HepG2 (cell line): Measurements from ENCODE around the gene PDLIM4. TPM values are rescaled to one million over a fixed set of nuclear protein-coding genes. Genes with fewer than 3 reads are reported as not detected.

Experiments used
- CBX1 ChIP-seq: IDR thresholded peaks from one replicate; pipeline ENCODE4 v1.6.1; 2016; ENCODE audit warnings: antibody characterized with exemption, low read depth
- EED ChIP-seq: sonication (generic); formaldehyde crosslinking; IDR thresholded peaks from 2 replicates; pipeline ENCODE4 v1.5.0; 2020; ENCODE audit warnings: mild to moderate bottlenecking, missing genetic modification reagents
- HDAC6 ChIP-seq: fragments of 200-600 bp; sonication (generic); IDR thresholded peaks from 2 replicates; pipeline ENCODE4 v1.7.0; 2017; ENCODE audit warnings: mild to moderate bottlenecking, antibody characterized with exemption, low read length, low read depth
- ISX ChIP-seq: sonication (generic); formaldehyde crosslinking; conservative IDR thresholded peaks from 2 replicates; pipeline ENCODE4 v1.5.0; 2020; ENCODE audit warnings: missing genetic modification reagents
- JDP2 ChIP-seq: sonication (generic); formaldehyde crosslinking; IDR thresholded peaks from 2 replicates; pipeline ENCODE4 v1.8.1; 2022; ENCODE audit warnings: missing genetic modification reagents, borderline replicate concordance
- MAFF ChIP-seq: IDR thresholded peaks from 2 replicates; pipeline ENCODE4 v1.6.1; 2011; ENCODE audit warnings: low read depth, low read length, improper control_type of control experiment
- MTA1 ChIP-seq: sonication (generic); formaldehyde crosslinking; IDR thresholded peaks from 2 replicates; pipeline ENCODE4 v1.4.0; 2020; ENCODE audit warnings: missing genetic modification reagents, mild to moderate bottlenecking, borderline replicate concordance
- RORA ChIP-seq: sonication (generic); formaldehyde crosslinking; IDR thresholded peaks from 2 replicates; pipeline ENCODE4 v1.5.0; 2020; ENCODE audit warnings: mild to moderate bottlenecking, missing genetic modification reagents, moderate library complexity
- SAFB2 ChIP-seq: sonication (generic); formaldehyde crosslinking; IDR thresholded peaks from 2 replicates; pipeline ENCODE4 v1.5.1; 2020; ENCODE audit warnings: missing genetic modification reagents, low read depth, mild to moderate bottlenecking, borderline replicate concordance
- SOX5 ChIP-seq: IDR thresholded peaks from 2 replicates; pipeline ENCODE4 v1.6.1; 2016; ENCODE audit warnings: borderline replicate concordance
- SP1 ChIP-seq, 2 experiments: fragments of 450-650 bp in 1 of 2; sonication (generic) in 1 of 2; formaldehyde crosslinking in 1 of 2; IDR thresholded peaks; 2 replicates each; pipeline versions ENCODE4 v1.4.0 to v1.6.1; 2016 to 2020; ENCODE audit warnings: missing genetic modification reagents in 1 of 2
- TCF7L2 ChIP-seq: IDR thresholded peaks from 2 replicates; pipeline ENCODE4 v1.6.1; 2011; ENCODE audit warnings: mild to moderate bottlenecking, low read depth, low read length, moderate library complexity
- TSC22D2 ChIP-seq: sonication (generic); formaldehyde crosslinking; IDR thresholded peaks from 2 replicates; pipeline ENCODE4 v1.5.1; 2020; ENCODE audit warnings: missing genetic modification reagents, mild to moderate bottlenecking, borderline replicate concordance
- ZC3H4 ChIP-seq: sonication (generic); formaldehyde crosslinking; IDR thresholded peaks from 2 replicates; pipeline ENCODE4 v1.4.0; 2020; ENCODE audit warnings: missing genetic modification reagents, borderline replicate concordance
- ZFP41 ChIP-seq: sonication (generic); formaldehyde crosslinking; IDR thresholded peaks from 2 replicates; pipeline ENCODE4 v1.4.0; 2020; ENCODE audit warnings: mild to moderate bottlenecking, missing genetic modification reagents, borderline replicate concordance
- ZNF264 ChIP-seq: sonication (generic); formaldehyde crosslinking; IDR thresholded peaks from 2 replicates; pipeline ENCODE4 v1.4.0; 2020; ENCODE audit warnings: missing genetic modification reagents
- ZNF329 ChIP-seq: sonication (generic); formaldehyde crosslinking; IDR thresholded peaks from 2 replicates; pipeline ENCODE4 v1.9.0; 2021; ENCODE audit warnings: low read depth, mild to moderate bottlenecking, missing genetic modification reagents
- ZNF441 ChIP-seq: sonication (generic); formaldehyde crosslinking; IDR thresholded peaks from 2 replicates; pipeline ENCODE4 v1.7.0; 2021; ENCODE audit warnings: missing genetic modification reagents, borderline replicate concordance
- ZNF619 ChIP-seq: sonication (generic); formaldehyde crosslinking; IDR thresholded peaks from 2 replicates; pipeline ENCODE4 v1.4.0; 2020; ENCODE audit warnings: mild to moderate bottlenecking, missing genetic modification reagents
- ZNF724P ChIP-seq: sonication (generic); formaldehyde crosslinking; IDR thresholded peaks from 2 replicates; pipeline ENCODE4 v1.8.0; 2022; ENCODE audit warnings: missing genetic modification reagents, borderline replicate concordance
- ZNF850 ChIP-seq: sonication (generic); formaldehyde crosslinking; conservative IDR thresholded peaks from 2 replicates; pipeline ENCODE4 v1.9.0; 2021; ENCODE audit warnings: mild to moderate bottlenecking, missing genetic modification reagents
- polyA plus RNA-seq, 8 experiments: library from polyadenylated mRNA; depleted of rRNA in 3 of 8; stranded (reverse) in 7 of 8; unstranded in 1 of 8; fragments of >200 nt; fragmentation: Illumina TruSeq in 4 of 8; extraction: Trizol in 4 of 8; gene quantifications; 2 replicates each; pipeline versions ENCODE4 v1.2.1 to v1.2.3, GENCODE V29; 2011 to 2016; ENCODE audit warnings: low read depth in 4 of 8, missing spikeins in 1 of 8, mixed read lengths in 1 of 8; ENCODE audit not compliant: insufficient read depth in 1 of 8
- total RNA-seq, 5 experiments: library from RNA; depleted of rRNA; stranded (reverse); fragments of >200 nt; fragmentation: Illumina TruSeq; extraction: Trizol; gene quantifications; 2 replicates each; pipeline ENCODE4 v1.2.3, GENCODE V29; 2016; ENCODE audit warnings: low read depth in 1 of 5
- TF ChIP-seq, protein P1 (sequence below): sonication (generic); formaldehyde crosslinking; IDR thresholded peaks from 2 replicates; pipeline ENCODE4 v1.8.0; 2022; ENCODE audit warnings: missing genetic modification reagents, low read depth, mild to moderate bottlenecking, borderline replicate concordance
- TF ChIP-seq, protein P2 (sequence below): IDR thresholded peaks from 2 replicates; pipeline ENCODE4 v1.6.1; 2018; ENCODE audit warnings: missing genetic modification reagents
- TF ChIP-seq, protein P3 (sequence below): sonication (generic); formaldehyde crosslinking; IDR thresholded peaks from 2 replicates; pipeline ENCODE4 v1.8.1; 2023; ENCODE audit warnings: mild to moderate bottlenecking, moderate library complexity, missing genetic modification reagents
- TF ChIP-seq, protein P4 (sequence below): IDR thresholded peaks from 2 replicates; pipeline ENCODE4 v1.6.1; 2016; ENCODE audit warnings: missing biosample characterization, missing genetic modification reagents, low read depth

The PDLIM4 gene
- total and polyA plus RNA-seq, 2 of the 13 experiments (the other 11 are each of a cell fraction or from before 2014, with no cell fraction given) = 1.1 to 2.3 TPM

DNA sequence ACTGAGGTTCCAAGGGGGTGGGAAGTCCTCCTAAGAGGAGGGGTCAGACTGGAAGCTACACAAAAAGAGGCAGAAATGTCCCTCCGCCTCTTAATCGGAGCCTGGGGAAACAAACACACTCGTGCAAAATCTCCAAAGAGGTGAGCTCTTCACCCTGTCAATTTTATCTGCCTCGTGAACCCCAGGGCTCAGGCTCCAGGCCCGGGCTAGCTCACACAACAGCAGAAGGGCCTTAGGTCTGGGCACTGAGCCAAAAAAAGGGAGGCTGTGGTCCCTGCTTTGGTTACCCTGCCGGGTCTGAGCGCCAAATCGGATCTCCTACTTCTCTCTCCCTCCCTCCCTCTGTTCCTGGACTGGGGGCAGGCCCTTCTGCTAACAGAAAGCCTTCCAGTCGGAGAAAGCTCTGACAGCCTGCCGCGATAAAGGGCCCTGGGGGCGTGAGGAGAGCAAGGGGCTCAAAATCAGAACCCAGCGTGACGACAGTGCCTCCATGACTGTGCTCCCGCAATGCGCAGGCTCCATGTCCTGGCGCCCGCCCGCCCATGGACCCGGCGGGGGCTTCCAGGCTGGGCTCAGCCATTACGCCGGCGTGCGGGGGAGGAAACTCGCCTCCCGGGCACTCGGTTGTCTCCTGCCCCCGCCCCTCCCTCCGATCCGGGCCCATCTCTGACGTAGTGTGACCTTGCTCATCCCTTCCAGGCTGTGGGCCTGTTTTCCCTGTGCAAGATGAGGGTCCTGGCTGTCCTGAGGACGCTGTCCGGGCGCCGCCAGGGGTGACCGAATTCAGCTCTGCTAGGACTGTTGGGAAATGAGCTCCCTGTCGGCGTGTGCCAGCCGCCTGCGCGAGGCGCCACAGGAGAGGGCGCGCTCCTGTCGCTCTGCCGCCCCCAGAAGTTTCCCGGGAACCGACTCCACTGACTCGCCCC is 35.8 kb downstream of the PDLIM4 start (continued):
- no peak for TF ChIP-seq TCF7L2
- 0 out of 2 replicates have a peak, but pooled peaks have one; percentile 88 for TF ChIP-seq ZNF850 (CRISPR knock-in tag)
- TF ChIP-seq, protein P1, sequence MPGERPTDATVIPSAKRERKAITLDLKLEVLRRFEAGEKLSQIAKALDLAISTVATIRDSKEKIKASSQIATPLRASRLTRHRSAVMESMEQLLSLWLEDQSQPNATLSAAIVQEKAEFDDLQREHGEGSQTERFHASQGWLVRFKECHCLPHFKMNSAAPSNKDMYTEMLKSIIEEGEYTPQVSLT (CRISPR knock-in tag) = no peak; the same call in 1 of the 2 replicates
- TF ChIP-seq ISX (CRISPR knock-in tag) = no peak
- TF ChIP-seq RORA (CRISPR knock-in tag) = no peak
- TF ChIP-seq, protein P2, sequence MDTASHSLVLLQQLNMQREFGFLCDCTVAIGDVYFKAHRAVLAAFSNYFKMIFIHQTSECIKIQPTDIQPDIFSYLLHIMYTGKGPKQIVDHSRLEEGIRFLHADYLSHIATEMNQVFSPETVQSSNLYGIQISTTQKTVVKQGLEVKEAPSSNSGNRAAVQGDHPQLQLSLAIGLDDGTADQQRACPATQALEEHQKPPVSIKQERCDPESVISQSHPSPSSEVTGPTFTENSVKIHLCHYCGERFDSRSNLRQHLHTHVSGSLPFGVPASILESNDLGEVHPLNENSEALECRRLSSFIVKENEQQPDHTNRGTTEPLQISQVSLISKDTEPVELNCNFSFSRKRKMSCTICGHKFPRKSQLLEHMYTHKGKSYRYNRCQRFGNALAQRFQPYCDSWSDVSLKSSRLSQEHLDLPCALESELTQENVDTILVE = no peak; the same call in 1 of the 2 replicates
- no peak for TF ChIP-seq TSC22D2 (CRISPR knock-in tag)
- TF ChIP-seq SOX5 (CRISPR knock-in tag) = no peak
- TF ChIP-seq HDAC6 = no peak
- 0 out of 2 replicates have a peak, but pooled peaks have one; percentile 34 for TF ChIP-seq MTA1 (CRISPR knock-in tag)
- peak; percentile 22; the same call in 1 of the 2 replicates for TF ChIP-seq SAFB2 (CRISPR knock-in tag)
- no peak for TF ChIP-seq EED (CRISPR knock-in tag)
- peak; percentile 62; the same call in 1 of the 2 replicates for TF ChIP-seq ZNF329 (CRISPR knock-in tag)
- no peak for TF ChIP-seq ZNF264
- TF ChIP-seq, protein P3, sequence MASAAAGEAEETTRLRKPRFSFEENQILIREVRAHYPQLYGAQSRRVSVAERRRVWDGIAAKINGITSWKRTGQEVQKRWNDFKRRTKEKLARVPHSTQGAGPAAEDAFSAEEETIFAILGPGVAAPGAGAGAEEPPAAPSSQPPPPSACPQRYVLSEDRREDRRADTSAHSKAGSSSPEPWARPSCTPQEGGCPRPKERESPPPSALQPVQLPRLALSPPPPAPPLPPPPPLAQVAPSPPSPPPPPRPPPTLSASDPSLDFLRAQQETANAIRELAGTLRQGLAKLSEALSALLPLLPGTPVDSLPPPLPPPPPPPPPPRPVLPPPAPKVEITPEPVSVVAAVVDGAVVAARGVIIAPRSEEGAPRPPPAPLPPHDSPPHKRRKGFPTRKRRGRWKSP (CRISPR knock-in tag) = no peak; the same call in none of the 2 replicates
- no peak for TF ChIP-seq SP1 (IDR thresholded peaks at IDR 0.05)
- 0 out of 2 replicates have a peak, but pooled peaks have one; percentile 21 for TF ChIP-seq SP1 (CRISPR knock-in tag; IDR thresholded peaks at IDR 0.05)
- TF ChIP-seq ZNF724P (CRISPR knock-in tag) = 0 out of 2 replicates have a peak, but pooled peaks have one; percentile 43
- 0 out of 2 replicates have a peak, but pooled peaks have one; percentile 30 for TF ChIP-seq ZC3H4 (CRISPR knock-in tag)
- TF ChIP-seq JDP2 (CRISPR knock-in tag) = no peak
- 0 out of 2 replicates have a peak, but pooled peaks have one; percentile 9 for TF ChIP-seq ZNF619
- no peak for TF ChIP-seq ZNF441 (CRISPR knock-in tag)
- TF ChIP-seq, protein P4, sequence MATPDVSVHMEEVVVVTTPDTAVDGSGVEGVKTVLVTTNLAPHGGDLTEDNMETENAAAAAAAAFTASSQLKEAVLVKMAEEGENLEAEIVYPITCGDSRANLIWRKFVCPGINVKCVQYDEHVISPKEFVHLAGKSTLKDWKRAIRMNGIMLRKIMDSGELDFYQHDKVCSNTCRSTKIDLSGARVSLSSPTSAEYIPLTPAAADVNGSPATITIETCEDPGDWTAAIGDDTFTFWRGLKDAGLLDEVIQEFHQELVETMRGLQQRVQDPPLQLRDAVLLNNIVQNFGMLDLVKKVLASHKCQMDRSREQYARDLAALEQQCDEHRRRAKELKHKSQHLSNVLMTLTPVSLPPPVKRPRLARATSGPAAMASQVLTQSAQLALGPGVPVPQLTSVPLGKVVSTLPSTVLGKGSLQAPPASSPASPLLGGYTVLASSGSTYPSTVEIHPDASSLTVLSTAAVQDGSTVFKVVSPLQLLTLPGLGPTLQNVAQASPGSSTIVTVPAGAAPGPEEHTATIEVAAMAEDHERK (CRISPR knock-in tag) = peak; percentile 17; the same call in 1 of the 2 replicates
- no peak for TF ChIP-seq MAFF
- no peak for TF ChIP-seq ZFP41
- TF ChIP-seq CBX1 = peak; percentile 24
